Panc1 (cell line): Measurements from ENCODE around the gene SEC14L2. TPM values are rescaled to one million over a fixed set of nuclear protein-coding genes. Genes with fewer than 3 reads are reported as not detected.

Experiments used
- ATAC-seq: fragments of 200-7000 bp; cut with Tn5 transposase; 2 replicates; pipeline ENCODE4 v1.9.1; 2020; ENCODE audit warnings: mild to moderate bottlenecking, moderate library complexity
- BruUV-seq: library from RNA; stranded (reverse); fragments of 400-500 nt; replicated peaks from 2 replicates; lab custom pipeline; 2021; lab: Mats Ljungman, UMichigan
- CTCF ChIA-PET: fragments of 300-600 bp; sonication (Branson Sonifier 250); formaldehyde crosslinking; loops from one replicate; lab custom pipeline; 2022; ENCODE audit warnings: antibody characterized with exemption; lab: Charles Lee
- POLR2A ChIA-PET: fragments of 300-600 bp; sonication (Branson Sonifier 250); formaldehyde crosslinking; loops from one replicate; lab custom pipeline; 2022; ENCODE audit warnings: antibody characterized with exemption; lab: Charles Lee
- DNase-seq: peaks from one replicate; pipeline ENCODE4 v3.0.0-alpha.2; 2010; ENCODE audit warnings: low read depth, low spot score
- H3K27ac ChIP-seq: 2 replicates; pipeline ENCODE4 v1.5.1; 2011; ENCODE audit warnings: mild to moderate bottlenecking, low read length, inconsistent platforms
- H3K27me3 ChIP-seq: fragments of 200-500 bp; sonication (Bioruptor generic); 2 replicates; pipeline ENCODE4 v1.6.0; 2014; ENCODE audit warnings: low read length, inconsistent platforms; ENCODE audit not compliant: control insufficient read depth, insufficient read depth
- H3K36me3 ChIP-seq: fragments of 200-500 bp; sonication (Bioruptor generic); 2 replicates; pipeline ENCODE4 v1.5.1; 2014; ENCODE audit warnings: inconsistent platforms, mild to moderate bottlenecking, low read length, moderate library complexity; ENCODE audit not compliant: control insufficient read depth, insufficient read depth
- H3K4me1 ChIP-seq: 2 replicates; pipeline ENCODE4 v1.5.1; 2011; ENCODE audit warnings: inconsistent platforms, mild to moderate bottlenecking, low read length, moderate library complexity; ENCODE audit not compliant: control insufficient read depth, insufficient read depth
- H3K4me3 ChIP-seq, 2 experiments: 2 replicates each; pipeline ENCODE4 v1.5.1; 2011 to 2012; ENCODE audit warnings: low read depth in 2 of 2, low read length in 2 of 2, mild to moderate bottlenecking in 2 of 2, inconsistent platforms in 1 of 2, moderate library complexity in 1 of 2
- H3K9me3 ChIP-seq: fragments of 200-500 bp; sonication (Bioruptor generic); 2 replicates; pipeline ENCODE4 v1.5.1; 2014; ENCODE audit warnings: low read depth, mild to moderate bottlenecking, inconsistent platforms, low read length, moderate library complexity; ENCODE audit not compliant: control insufficient read depth, insufficient read depth
- POLR2AphosphoS5 ChIP-seq: IDR thresholded peaks from 2 replicates; pipeline ENCODE4 v1.6.1; 2012; ENCODE audit warnings: mild to moderate bottlenecking, low read depth, low read length, moderate library complexity
- SIN3A ChIP-seq: IDR thresholded peaks from 2 replicates; pipeline ENCODE4 v1.6.1; 2012; ENCODE audit warnings: low read depth, mild to moderate bottlenecking, low read length, moderate library complexity, borderline replicate concordance; ENCODE audit not compliant: insufficient read depth
- TCF7L2 ChIP-seq: IDR thresholded peaks from 2 replicates; pipeline ENCODE4 v1.6.1; 2011; ENCODE audit warnings: mild to moderate bottlenecking, low read depth, low read length, inconsistent platforms
- in situ Hi-C: cut with HindIII; loops from 2 replicates; pipeline ENCODE4 v1.10.0; 2016; ENCODE audit warnings: low sequenced_read_pairs, low pct_unique_long_range_greater_than_20kb
- intact Hi-C: fragments of 100-400 bp; cut with micrococcal nuclease; formaldehyde crosslinking; loops from one replicate; pipeline ENCODE4 v1.10.0; 2022; ENCODE audit not compliant: unreplicated experiment
- total RNA-seq: library from RNA; stranded (reverse); gene quantifications from one replicate; pipeline ENCODE4 v1.2.1, GENCODE V29; 2021; ENCODE audit not compliant: unreplicated experiment
- TF ChIP-seq, protein P1 (sequence below), 2 experiments: IDR thresholded peaks; 2 replicates each; pipeline ENCODE4 v1.6.1; 2011 to 2012; ENCODE audit warnings: low read depth in 2 of 2, control low read depth in 1 of 2, low read length in 1 of 2, mild to moderate bottlenecking in 1 of 2, moderate library complexity in 1 of 2; ENCODE audit not compliant: insufficient read depth in 1 of 2
- TF ChIP-seq, protein P2 (sequence below): fragments of 450-650 bp; IDR thresholded peaks from 2 replicates; pipeline ENCODE4 v1.5.1; 2017; ENCODE audit warnings: mild to moderate bottlenecking

Gene SEC14L2
- total RNA-seq, 1 experiment from 2014 or later = 10.7 TPM

DNA sequence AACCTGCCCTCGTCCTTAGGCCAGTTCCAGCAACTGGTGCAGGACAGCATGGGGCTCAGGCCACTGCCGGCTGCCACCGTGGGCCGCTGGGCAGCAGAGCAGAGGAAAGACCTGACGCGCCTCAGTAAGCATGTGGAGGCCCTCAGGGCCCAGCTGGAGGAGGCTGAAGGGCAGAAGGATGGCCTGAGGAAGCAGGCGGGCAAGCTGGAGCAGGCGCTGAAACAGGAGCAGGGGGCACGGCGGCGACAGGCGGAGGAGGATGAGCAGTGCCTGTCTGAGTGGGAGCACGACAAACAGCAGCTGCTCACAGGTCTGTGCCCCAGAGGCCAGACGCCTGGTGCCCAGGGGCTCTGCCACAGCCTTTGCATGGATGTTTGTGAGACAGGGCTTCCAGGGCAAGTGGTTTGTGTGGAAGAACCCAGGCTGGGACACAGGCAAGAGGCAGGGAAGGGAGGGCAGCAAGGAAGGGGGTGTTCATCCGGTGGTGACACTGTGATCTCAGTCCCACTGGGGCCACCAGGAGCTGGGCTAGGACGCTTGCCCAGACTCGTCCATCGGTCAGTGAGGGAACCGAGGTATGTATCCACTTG, 26.1 kb upstream of the SEC14L2 start:
- CTCF ChIA-PET = no interaction called here

GRCh38 chr22:30371321-30371720, 25.5 kb upstream of the SEC14L2 start:
- POLR2A ChIA-PET = no interaction called here
- no peak overlapping the region for H3K27ac ChIP-seq
- H3K4me3 ChIP-seq = no peak overlapping the region
- CTCF ChIA-PET = no interaction called here
- in situ Hi-C loops (no loop called here), intact Hi-C loops (no loop called here)
- no TSS peak for BruUV-seq
- TF ChIP-seq, protein P1, sequence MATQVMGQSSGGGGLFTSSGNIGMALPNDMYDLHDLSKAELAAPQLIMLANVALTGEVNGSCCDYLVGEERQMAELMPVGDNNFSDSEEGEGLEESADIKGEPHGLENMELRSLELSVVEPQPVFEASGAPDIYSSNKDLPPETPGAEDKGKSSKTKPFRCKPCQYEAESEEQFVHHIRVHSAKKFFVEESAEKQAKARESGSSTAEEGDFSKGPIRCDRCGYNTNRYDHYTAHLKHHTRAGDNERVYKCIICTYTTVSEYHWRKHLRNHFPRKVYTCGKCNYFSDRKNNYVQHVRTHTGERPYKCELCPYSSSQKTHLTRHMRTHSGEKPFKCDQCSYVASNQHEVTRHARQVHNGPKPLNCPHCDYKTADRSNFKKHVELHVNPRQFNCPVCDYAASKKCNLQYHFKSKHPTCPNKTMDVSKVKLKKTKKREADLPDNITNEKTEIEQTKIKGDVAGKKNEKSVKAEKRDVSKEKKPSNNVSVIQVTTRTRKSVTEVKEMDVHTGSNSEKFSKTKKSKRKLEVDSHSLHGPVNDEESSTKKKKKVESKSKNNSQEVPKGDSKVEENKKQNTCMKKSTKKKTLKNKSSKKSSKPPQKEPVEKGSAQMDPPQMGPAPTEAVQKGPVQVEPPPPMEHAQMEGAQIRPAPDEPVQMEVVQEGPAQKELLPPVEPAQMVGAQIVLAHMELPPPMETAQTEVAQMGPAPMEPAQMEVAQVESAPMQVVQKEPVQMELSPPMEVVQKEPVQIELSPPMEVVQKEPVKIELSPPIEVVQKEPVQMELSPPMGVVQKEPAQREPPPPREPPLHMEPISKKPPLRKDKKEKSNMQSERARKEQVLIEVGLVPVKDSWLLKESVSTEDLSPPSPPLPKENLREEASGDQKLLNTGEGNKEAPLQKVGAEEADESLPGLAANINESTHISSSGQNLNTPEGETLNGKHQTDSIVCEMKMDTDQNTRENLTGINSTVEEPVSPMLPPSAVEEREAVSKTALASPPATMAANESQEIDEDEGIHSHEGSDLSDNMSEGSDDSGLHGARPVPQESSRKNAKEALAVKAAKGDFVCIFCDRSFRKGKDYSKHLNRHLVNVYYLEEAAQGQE (IDR thresholded peaks at IDR 0.05; ENCODE audit: insufficient read depth in 1 of 2, low read depth in 2 of 2, low read length in 1 of 2) = no peak
- no peak for TF ChIP-seq POLR2AphosphoS5
- TF ChIP-seq SIN3A = no peak
- TF ChIP-seq, protein P2, sequence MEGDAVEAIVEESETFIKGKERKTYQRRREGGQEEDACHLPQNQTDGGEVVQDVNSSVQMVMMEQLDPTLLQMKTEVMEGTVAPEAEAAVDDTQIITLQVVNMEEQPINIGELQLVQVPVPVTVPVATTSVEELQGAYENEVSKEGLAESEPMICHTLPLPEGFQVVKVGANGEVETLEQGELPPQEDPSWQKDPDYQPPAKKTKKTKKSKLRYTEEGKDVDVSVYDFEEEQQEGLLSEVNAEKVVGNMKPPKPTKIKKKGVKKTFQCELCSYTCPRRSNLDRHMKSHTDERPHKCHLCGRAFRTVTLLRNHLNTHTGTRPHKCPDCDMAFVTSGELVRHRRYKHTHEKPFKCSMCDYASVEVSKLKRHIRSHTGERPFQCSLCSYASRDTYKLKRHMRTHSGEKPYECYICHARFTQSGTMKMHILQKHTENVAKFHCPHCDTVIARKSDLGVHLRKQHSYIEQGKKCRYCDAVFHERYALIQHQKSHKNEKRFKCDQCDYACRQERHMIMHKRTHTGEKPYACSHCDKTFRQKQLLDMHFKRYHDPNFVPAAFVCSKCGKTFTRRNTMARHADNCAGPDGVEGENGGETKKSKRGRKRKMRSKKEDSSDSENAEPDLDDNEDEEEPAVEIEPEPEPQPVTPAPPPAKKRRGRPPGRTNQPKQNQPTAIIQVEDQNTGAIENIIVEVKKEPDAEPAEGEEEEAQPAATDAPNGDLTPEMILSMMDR = no peak
- TF ChIP-seq TCF7L2 = no peak
- no peaks in the 10 kb centered on the region for H3K27me3 ChIP-seq
- H3K9me3 ChIP-seq = no peaks in the 10 kb centered on the region
- ATAC-seq = no peak
- DNase-seq = no peak
- H3K36me3 ChIP-seq = no peaks in the 10 kb centered on the region
- no peaks in the 10 kb centered on the region; the same call in 1 of the 2 replicates for H3K4me1 ChIP-seq

More for the DNA sequence above, 26.1 kb upstream of the SEC14L2 start:
- no peak for DNase-seq
- ATAC-seq = no peak
- no peak for TF ChIP-seq SIN3A
- TF ChIP-seq, protein P2 = no peak
- no peak for TF ChIP-seq TCF7L2
- no peak for TF ChIP-seq POLR2AphosphoS5
- TF ChIP-seq, protein P1 (IDR thresholded peaks at IDR 0.05; ENCODE audit: insufficient read depth in 1 of 2, low read depth in 2 of 2, low read length in 1 of 2) = no peak
- Histone ChIP-seq H3K27me3 (no peaks in the 10 kb centered on the region), H3K4me3 (no peak overlapping the region), H3K36me3 (no peaks in the 10 kb centered on the region), H3K27ac (no peak overlapping the region), H3K9me3 (no peaks in the 10 kb centered on the region), H3K4me1 (no peaks in the 10 kb centered on the region; the same call in 1 of the 2 replicates)
- intact Hi-C loops = no loop called here
- BruUV-seq = no TSS peak
- in situ Hi-C loops = no loop called here
- POLR2A ChIA-PET = no interaction called here
